IPS-20b (cell line): ENCODE data around the gene SIT1.

Source experiments
- H3K27ac ChIP-seq: one replicate; pipeline ENCODE4 v1.5.1; 2013; ENCODE audit warnings: low read length
- H3K27me3 ChIP-seq: 2 replicates; pipeline ENCODE4 v1.6.1; 2013; ENCODE audit warnings: mild to moderate bottlenecking, low read length, inconsistent platforms; ENCODE audit not compliant: insufficient read depth
- H3K36me3 ChIP-seq: 2 replicates; pipeline ENCODE4 v1.6.1; 2013; ENCODE audit warnings: low read depth, mild to moderate bottlenecking, inconsistent platforms, low read length, moderate library complexity; ENCODE audit not compliant: insufficient read depth
- H3K4me1 ChIP-seq: 2 replicates; pipeline ENCODE4 v1.6.1; 2013; ENCODE audit warnings: mild to moderate bottlenecking, control low read depth, inconsistent platforms, low read length, moderate library complexity; ENCODE audit not compliant: insufficient read depth
- H3K4me3 ChIP-seq: 2 replicates; pipeline ENCODE4 v1.5.1; 2013; ENCODE audit warnings: mild to moderate bottlenecking, low read length, inconsistent platforms
- H3K9ac ChIP-seq: 2 replicates; pipeline ENCODE4 v1.6.1; 2013; ENCODE audit warnings: low read depth, mild to moderate bottlenecking, inconsistent platforms, low read length, moderate library complexity
- H3K9me3 ChIP-seq: 2 replicates; pipeline ENCODE4 v1.6.1; 2013; ENCODE audit warnings: mild to moderate bottlenecking, low read depth, low read length, inconsistent platforms; ENCODE audit not compliant: insufficient read depth

Gene SIT1

GRCh38 chr9:35680331-35681105 lies 29.8 kb upstream of the SIT1 start:
- peaks cover 42% of the 10 kb centered on the region for H3K36me3 ChIP-seq
- no peak overlapping the region for H3K4me3 ChIP-seq
- H3K9ac ChIP-seq, result no peak overlapping the region
- H3K27ac ChIP-seq, result no peak overlapping the region
- H3K4me1 ChIP-seq, result peaks cover 6% of the 10 kb centered on the region; the same call in 1 of the 2 replicates
- H3K9me3 ChIP-seq, result no peaks in the 10 kb centered on the region
- peaks cover 7% of the 10 kb centered on the region for H3K27me3 ChIP-seq

DNA sequence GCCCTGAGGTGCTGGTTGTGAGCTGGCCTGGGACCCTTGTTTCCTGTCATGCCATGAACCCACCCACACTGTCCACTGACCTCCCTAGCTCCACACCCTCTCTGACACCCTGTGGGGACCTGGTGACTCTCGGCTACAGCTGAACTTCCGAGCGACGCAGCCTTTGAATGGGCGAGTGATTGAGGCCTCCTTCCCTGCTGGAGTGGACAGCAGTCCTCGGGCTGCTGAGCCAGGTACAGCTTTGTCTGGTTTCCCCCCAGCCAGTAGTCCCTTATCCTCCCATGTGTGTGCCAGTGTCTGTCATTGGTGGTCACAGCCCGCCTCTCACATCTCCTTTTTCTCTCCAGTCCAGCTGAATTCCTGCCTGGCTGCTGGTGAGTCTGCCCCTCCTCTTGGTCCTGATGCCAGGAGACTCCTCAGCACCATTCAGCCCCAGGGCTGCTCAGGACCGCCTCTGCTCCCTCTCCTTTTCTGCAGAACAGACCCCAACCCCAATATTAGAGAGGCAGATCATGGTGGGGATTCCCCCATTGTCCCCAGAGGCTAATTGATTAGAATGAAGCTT lies 29.1 kb upstream of the SIT1 start:
- Histone ChIP-seq H3K27ac (no peak overlapping the region), H3K4me1 (peaks cover 6% of the 10 kb centered on the region; the same call in 1 of the 2 replicates), H3K36me3 (peaks cover 35% of the 10 kb centered on the region), H3K27me3 (peaks cover 7% of the 10 kb centered on the region), H3K9ac (no peak overlapping the region), H3K4me3 (no peak overlapping the region), H3K9me3 (no peaks in the 10 kb centered on the region)

GRCh38 chr9:35679091-35679490 lies 28.4 kb upstream of the SIT1 start:
- H3K4me1 ChIP-seq, result peaks cover 6% of the 10 kb centered on the region; the same call in 1 of the 2 replicates
- H3K36me3 ChIP-seq, result peaks cover 28% of the 10 kb centered on the region
- H3K9ac ChIP-seq, result no peak overlapping the region
- H3K27ac ChIP-seq, result no peak overlapping the region
- H3K27me3 ChIP-seq, result peaks cover 15% of the 10 kb centered on the region
- no peak overlapping the region for H3K4me3 ChIP-seq
- no peaks in the 10 kb centered on the region for H3K9me3 ChIP-seq

DNA sequence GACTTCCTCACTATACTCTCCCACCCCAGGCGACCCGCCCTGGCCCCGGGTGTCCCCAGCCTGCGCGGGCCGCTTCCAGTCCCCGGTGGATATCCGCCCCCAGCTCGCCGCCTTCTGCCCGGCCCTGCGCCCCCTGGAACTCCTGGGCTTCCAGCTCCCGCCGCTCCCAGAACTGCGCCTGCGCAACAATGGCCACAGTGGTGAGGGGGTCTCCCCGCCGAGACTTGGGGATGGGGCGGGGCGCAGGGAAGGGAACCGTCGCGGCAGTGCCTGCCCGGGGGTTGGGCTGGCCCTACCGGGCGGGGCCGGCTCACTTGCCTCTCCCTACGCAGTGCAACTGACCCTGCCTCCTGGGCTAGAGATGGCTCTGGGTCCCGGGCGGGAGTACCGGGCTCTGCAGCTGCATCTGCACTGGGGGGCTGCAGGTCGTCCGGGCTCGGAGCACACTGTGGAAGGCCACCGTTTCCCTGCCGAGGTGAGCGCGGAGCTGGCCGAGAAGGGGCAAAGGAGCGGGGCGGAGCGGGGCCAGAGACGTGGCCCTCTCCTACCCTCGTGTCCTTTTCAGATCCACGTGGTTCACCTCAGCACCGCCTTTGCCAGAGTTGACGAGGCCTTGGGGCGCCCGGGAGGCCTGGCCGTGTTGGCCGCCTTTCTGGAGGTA lies 25.1 kb upstream of the SIT1 start:
- no peaks in the 10 kb centered on the region for H3K9me3 ChIP-seq
- H3K36me3 ChIP-seq, result no peaks in the 10 kb centered on the region
- H3K9ac ChIP-seq, result peak overlapping the region; percentile 79; the same call in 1 of the 2 replicates
- peaks cover 6% of the 10 kb centered on the region; the same call in 1 of the 2 replicates for H3K4me1 ChIP-seq
- H3K27me3 ChIP-seq, result peaks cover 18% of the 10 kb centered on the region
- peak overlapping the region; percentile 86 for H3K4me3 ChIP-seq
- no peak overlapping the region for H3K27ac ChIP-seq

- peaks cover 6% of the 10 kb centered on the region; the same call in 1 of the 2 replicates for H3K4me1 ChIP-seq
- H3K9me3 ChIP-seq, result no peaks in the 10 kb centered on the region
- H3K27ac ChIP-seq, result no peak overlapping the region
- H3K4me3 ChIP-seq, result peak overlapping the region; percentile 86
- peaks cover 18% of the 10 kb centered on the region for H3K27me3 ChIP-seq
- peak overlapping the region; percentile 79; the same call in 1 of the 2 replicates for H3K9ac ChIP-seq
- H3K36me3 ChIP-seq, result no peaks in the 10 kb centered on the region
Measured at GRCh38 chr9:35675204-35675603, 24.5 kb upstream of the SIT1 start.

DNA sequence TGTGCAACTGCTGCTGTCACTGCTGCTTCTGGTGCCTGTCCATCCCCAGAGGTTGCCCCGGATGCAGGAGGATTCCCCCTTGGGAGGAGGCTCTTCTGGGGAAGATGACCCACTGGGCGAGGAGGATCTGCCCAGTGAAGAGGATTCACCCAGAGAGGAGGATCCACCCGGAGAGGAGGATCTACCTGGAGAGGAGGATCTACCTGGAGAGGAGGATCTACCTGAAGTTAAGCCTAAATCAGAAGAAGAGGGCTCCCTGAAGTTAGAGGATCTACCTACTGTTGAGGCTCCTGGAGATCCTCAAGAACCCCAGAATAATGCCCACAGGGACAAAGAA lies 23.3 kb upstream of the SIT1 start:
- Histone ChIP-seq H3K4me3 (no peak overlapping the region), H3K4me1 (peaks cover 6% of the 10 kb centered on the region; the same call in 1 of the 2 replicates), H3K9me3 (no peaks in the 10 kb centered on the region), H3K27me3 (peaks cover 18% of the 10 kb centered on the region), H3K36me3 (no peaks in the 10 kb centered on the region), H3K27ac (no peak overlapping the region), H3K9ac (no peak overlapping the region)

DNA sequence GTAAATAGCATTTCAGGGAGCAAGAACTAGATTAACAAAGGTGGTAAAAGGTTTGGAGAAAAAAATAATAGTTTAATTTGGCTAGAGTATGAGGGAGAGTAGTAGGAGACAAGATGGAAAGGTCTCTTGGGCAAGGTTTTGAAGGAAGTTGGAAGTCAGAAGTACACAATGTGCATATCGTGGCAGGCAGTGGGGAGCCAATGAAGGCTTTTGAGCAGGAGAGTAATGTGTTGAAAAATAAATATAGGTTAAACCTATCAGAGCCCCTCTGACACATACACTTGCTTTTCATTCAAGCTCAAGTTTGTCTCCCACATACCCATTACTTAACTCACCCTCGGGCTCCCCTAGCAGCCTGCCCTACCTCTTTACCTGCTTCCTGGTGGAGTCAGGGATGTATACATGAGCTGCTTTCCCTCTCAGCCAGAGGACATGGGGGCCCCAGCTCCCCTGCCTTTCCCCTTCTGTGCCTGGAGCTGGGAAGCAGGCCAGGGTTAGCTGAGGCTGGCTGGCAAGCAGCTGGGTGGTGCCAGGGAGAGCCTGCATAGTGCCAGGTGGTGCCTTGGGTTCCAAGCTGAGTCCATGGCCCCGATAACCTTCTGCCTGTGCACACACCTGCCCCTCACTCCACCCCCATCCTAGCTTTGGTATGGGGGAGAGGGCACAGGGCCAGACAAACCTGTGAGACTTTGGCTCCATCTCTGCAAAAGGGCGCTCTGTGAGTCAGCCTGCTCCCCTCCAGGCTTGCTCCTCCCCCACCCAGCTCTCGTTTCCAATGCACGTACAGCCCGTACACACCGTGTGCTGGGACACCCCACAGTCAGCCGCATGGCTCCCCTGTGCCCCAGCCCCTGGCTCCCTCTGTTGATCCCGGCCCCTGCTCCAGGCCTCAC lies 22.6 kb upstream of the SIT1 start, which contains the start of gene CA9:
TSS of gene CA9 (plus strand) at position 797 of the 893 bp plus-strand sequence. CDS start at position 829, 32 bp downstream.
- H3K27ac ChIP-seq, result no peak within 1 kb of the TSS
- H3K9ac ChIP-seq, result no peak within 1 kb of the TSS
- no peaks in the 10 kb centered on the region for H3K36me3 ChIP-seq
- H3K27me3 ChIP-seq, result peaks cover 18% of the 10 kb centered on the region
- no peak within 1 kb of the TSS for H3K4me3 ChIP-seq
- H3K9me3 ChIP-seq, result no peaks in the 10 kb centered on the region
- peaks cover 6% of the 10 kb centered on the region; the same call in 1 of the 2 replicates for H3K4me1 ChIP-seq

DNA sequence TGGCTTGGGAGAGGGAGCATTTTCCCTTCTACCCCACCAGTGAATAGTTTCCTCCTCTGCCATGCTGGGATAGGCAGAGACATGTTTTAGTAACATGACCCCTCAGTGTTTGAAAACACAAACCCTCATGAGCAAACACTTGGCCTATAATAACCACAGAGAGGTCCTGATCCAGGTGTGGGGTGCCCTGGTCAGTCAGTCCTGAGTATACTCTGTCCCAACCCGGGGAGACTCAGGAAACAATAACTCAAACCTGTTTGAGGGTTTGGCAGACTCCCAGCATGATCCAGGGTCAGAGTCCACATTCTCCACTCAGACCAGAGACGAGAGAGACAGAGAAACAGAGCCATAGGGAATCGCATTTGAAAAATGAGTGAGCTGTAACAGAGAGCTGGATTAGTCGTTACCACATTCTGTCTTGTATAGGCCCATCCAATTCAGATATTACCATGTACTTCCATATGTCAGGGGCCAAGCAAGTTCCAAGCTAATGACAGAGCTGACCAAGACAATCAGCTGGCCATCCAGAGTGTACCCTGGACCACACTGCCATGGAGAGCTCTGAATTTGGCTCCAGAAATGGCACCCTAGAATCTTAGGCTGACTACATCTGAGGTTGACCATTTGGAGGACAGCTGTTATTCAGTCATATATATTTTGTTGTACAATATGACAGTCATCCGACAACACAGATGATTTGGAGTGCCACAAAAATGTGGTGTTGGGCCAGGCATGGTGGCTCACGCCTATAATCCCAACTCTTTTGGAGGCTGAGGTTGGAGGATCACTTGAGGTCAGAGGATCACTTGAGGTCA lies 18.8 kb upstream of the SIT1 start:
- no peaks in the 10 kb centered on the region for H3K9me3 ChIP-seq
- no peaks in the 10 kb centered on the region for H3K36me3 ChIP-seq
- no peak overlapping the region for H3K4me3 ChIP-seq
- H3K4me1 ChIP-seq, result peaks cover 2% of the 10 kb centered on the region; the same call in 1 of the 2 replicates
- peaks cover 8% of the 10 kb centered on the region for H3K27me3 ChIP-seq
- H3K9ac ChIP-seq, result no peak overlapping the region
- H3K27ac ChIP-seq, result no peak overlapping the region

DNA sequence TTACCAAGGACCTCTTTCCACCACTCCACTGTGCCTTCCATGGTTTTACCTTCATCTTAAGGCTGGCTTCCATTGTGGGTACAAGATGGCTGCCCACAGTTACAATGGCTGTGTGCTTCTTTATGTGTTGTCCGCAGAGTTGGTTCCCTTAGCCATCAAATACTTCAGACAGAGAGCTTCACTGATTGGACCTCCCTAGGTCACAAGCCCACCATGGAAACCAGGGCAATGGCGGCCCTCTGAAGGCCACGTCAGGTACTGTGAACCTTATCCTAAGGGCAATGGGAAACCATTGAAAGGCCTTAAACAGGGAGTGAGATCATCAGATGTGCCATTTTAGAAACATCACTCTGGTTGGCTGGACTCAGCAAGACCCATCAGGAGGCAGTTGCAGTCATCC lies 17.2 kb upstream of the SIT1 start:
- H3K9me3 ChIP-seq, result no peaks in the 10 kb centered on the region
- H3K27me3 ChIP-seq, result no peaks in the 10 kb centered on the region
- H3K27ac ChIP-seq, result no peak overlapping the region
- H3K4me1 ChIP-seq, result peaks cover 7% of the 10 kb centered on the region
- H3K36me3 ChIP-seq, result peaks cover 11% of the 10 kb centered on the region
- H3K4me3 ChIP-seq, result no peak overlapping the region
- H3K9ac ChIP-seq, result no peak overlapping the region

GRCh38 chr9:35666549-35666948 lies 15.8 kb upstream of the SIT1 start:
- Histone ChIP-seq H3K4me1 (peaks cover 7% of the 10 kb centered on the region), H3K27ac (no peak overlapping the region), H3K36me3 (peaks cover 25% of the 10 kb centered on the region), H3K9ac (no peak overlapping the region), H3K4me3 (no peak overlapping the region), H3K27me3 (no peaks in the 10 kb centered on the region), H3K9me3 (no peaks in the 10 kb centered on the region)
